Endothelial cell of umbilical vein (primary cell): Measurements from ENCODE around the gene AGRN. TPM values are rescaled to one million over a fixed set of nuclear protein-coding genes. Genes with fewer than 3 reads are reported as not detected.

Source experiments
- BruUV-seq: library from RNA; stranded (reverse); fragments of 400-500 nt; replicated peaks from 2 replicates; lab custom pipeline; 2021; lab: Mats Ljungman, UMichigan
- CTCF ChIA-PET: fragments of 300-600, 350-600 bp; sonication (Branson Sonifier 250); formaldehyde crosslinking; loops from one replicate; lab custom pipeline; 2021; ENCODE audit warnings: antibody characterized with exemption, inconsistent platforms; lab: Charles Lee
- POLR2A ChIA-PET: fragments of 300-600, 350-600 bp; sonication (Branson Sonifier 250); formaldehyde crosslinking; loops from one replicate; lab custom pipeline; 2021; ENCODE audit warnings: antibody characterized with exemption, inconsistent platforms; lab: Charles Lee
- DNase-seq: peaks from one replicate; pipeline ENCODE4 v3.0.0-alpha.2; 2011; ENCODE audit warnings: low read depth, low spot score
- FAIRE-seq: peaks from 2 replicates; lab custom pipeline; 2011; peaks lifted over from hg19 to GRCh38; lab: Jason Lieb, UNC
- H2AFZ ChIP-seq: 2 replicates; pipeline ENCODE4 v1.6.0; 2012; ENCODE audit warnings: low read depth, low read length, control low read depth, inconsistent platforms
- H3K27ac ChIP-seq: 2 replicates; pipeline ENCODE4 v1.5.1; 2011; ENCODE audit warnings: low read depth, mild to moderate bottlenecking, control low read depth, low read length, moderate library complexity; ENCODE audit not compliant: insufficient read depth
- H3K27me3 ChIP-seq, 2 experiments: 2 replicates each; pipeline versions ENCODE4 v1.6.0 to v1.6.1; 2011; ENCODE audit warnings: low read length in 2 of 2, mixed read lengths in 1 of 2; ENCODE audit not compliant: control insufficient read depth in 2 of 2, insufficient read depth in 2 of 2
- H3K36me3 ChIP-seq, 2 experiments: 2 replicates in 1 of 2; 3 replicates in 1 of 2; pipeline ENCODE4 v1.5.1; 2011; ENCODE audit warnings: low read length in 2 of 2, mild to moderate bottlenecking in 1 of 2, moderate library complexity in 1 of 2; ENCODE audit not compliant: control insufficient read depth in 2 of 2, insufficient read depth in 2 of 2; ENCODE audit errors: extremely low read depth in 1 of 2
- H3K4me1 ChIP-seq: 3 replicates; pipeline ENCODE4 v1.5.1; 2011; ENCODE audit warnings: mild to moderate bottlenecking, low read length; ENCODE audit not compliant: control insufficient read depth, insufficient read depth; ENCODE audit errors: extremely low read depth
- H3K4me2 ChIP-seq: 2 replicates; pipeline ENCODE4 v1.6.1; 2011; ENCODE audit warnings: low read length, control low read depth, mixed read lengths; ENCODE audit not compliant: insufficient read depth
- H3K4me3 ChIP-seq, 3 experiments: fragments of 200-600 bp in 1 of 3; sonication (generic), shearing (Covaris generic) in 1 of 3; replicated peaks in 1 of 3; 2 replicates each; pipeline ENCODE4 v1.5.1; 2011 to 2016; ENCODE audit warnings: control low read depth in 3 of 3, low read length in 3 of 3, mild to moderate bottlenecking in 2 of 3, inconsistent platforms in 1 of 3, low read depth in 1 of 3, moderate library complexity in 1 of 3; ENCODE audit not compliant: insufficient read depth in 1 of 3
- H3K79me2 ChIP-seq: 2 replicates; pipeline ENCODE4 v1.6.0; 2012; ENCODE audit warnings: low read length, inconsistent platforms; ENCODE audit not compliant: control insufficient read depth, insufficient read depth
- H3K9ac ChIP-seq: replicated peaks from 2 replicates; pipeline ENCODE3; 2011; ENCODE audit warnings: low read length, control low read depth; ENCODE audit not compliant: insufficient read depth; ENCODE audit errors: extremely low read depth
- H3K9me1 ChIP-seq: replicated peaks from 3 replicates; pipeline ENCODE4 v1.6.0; 2011; ENCODE audit warnings: mild to moderate bottlenecking, low read length; ENCODE audit not compliant: control insufficient read depth, insufficient read depth; ENCODE audit errors: extremely low read depth
- H3K9me3 ChIP-seq: replicated peaks from 2 replicates; pipeline ENCODE4 v1.5.1; 2012; ENCODE audit warnings: low read length, inconsistent platforms; ENCODE audit not compliant: control insufficient read depth, insufficient read depth
- H4K20me1 ChIP-seq: replicated peaks from 2 replicates; pipeline ENCODE3; 2011; ENCODE audit warnings: mild to moderate bottlenecking, low read length; ENCODE audit not compliant: control insufficient read depth, insufficient read depth; ENCODE audit errors: extremely low read depth
- CTCF ChIP-seq, 2 donors: IDR thresholded peaks; 1 replicate in 1 of 2; 2 replicates in 1 of 2; pipeline ENCODE4 v1.5.1; 2011; ENCODE audit warnings: low read length in 2 of 2, mild to moderate bottlenecking in 2 of 2, moderate library complexity in 2 of 2, control low read depth in 1 of 2, inconsistent platforms in 1 of 2, low read depth in 1 of 2; ENCODE audit not compliant: insufficient read depth in 1 of 2; ENCODE audit errors: extremely low read depth in 1 of 2
- GATA2 ChIP-seq: IDR thresholded peaks from 2 replicates; pipeline ENCODE4 v1.7.0; 2011; ENCODE audit warnings: low read depth, mild to moderate bottlenecking, moderate library complexity, mixed read lengths, low read length; ENCODE audit not compliant: insufficient read length, insufficient read depth
- POLR2A ChIP-seq: IDR thresholded peaks from 2 replicates; pipeline ENCODE4 v1.6.1; 2012; ENCODE audit warnings: low read depth, mild to moderate bottlenecking, control low read depth, low read length
- POLR2AphosphoS5 ChIP-seq: IDR thresholded peaks from 2 replicates; pipeline ENCODE4 v1.6.1; 2012; ENCODE audit warnings: low read depth, mild to moderate bottlenecking, control low read depth, low read length, moderate library complexity; ENCODE audit not compliant: insufficient read depth
- dilution Hi-C: fragments of 300-500 bp; cut with MboI; formaldehyde crosslinking; loops from one replicate; pipeline ENCODE4 v1.15.0; 2019; ENCODE audit warnings: low sequenced_read_pairs; ENCODE audit not compliant: extremely low pct_ligation_motif_present
- intact Hi-C: fragments of 100-400 bp; cut with micrococcal nuclease; formaldehyde crosslinking; loops from one replicate; pipeline ENCODE4 v1.10.0; 2022
- polyA plus RNA-seq, 4 experiments: library from polyadenylated mRNA; depleted of rRNA in 3 of 4; stranded (reverse) in 3 of 4; unstranded in 1 of 4; fragments of >200 nt; gene quantifications; 2 replicates each; pipeline versions ENCODE4 v1.2.1 to v1.2.3, GENCODE V29; 2011 to 2012; ENCODE audit warnings: missing spikeins in 1 of 4
- total RNA-seq: library from RNA; stranded (reverse); gene quantifications from 2 replicates; pipeline ENCODE4 v1.2.3, GENCODE V29; 2021

AGRN gene
- total and polyA plus RNA-seq, 2 donors (not counting 3 experiments of a cell fraction or from before 2014, with no cell fraction given) = 66.6 to 67.8 TPM

- H3K4me1 ChIP-seq = peaks cover 7% of the 10 kb centered on the region
- no peak overlapping the region for H3K4me2 ChIP-seq
- intact Hi-C loops = loop anchor here (1.0 kb wide), 1 partner anchor 44 kb away; no protein-coding TSS in a partner anchor
- peak; percentile 31 for TF ChIP-seq POLR2AphosphoS5
- no peak for TF ChIP-seq GATA2
- TF ChIP-seq CTCF (IDR thresholded peaks at IDR 0.05; ENCODE audit: extremely low read depth in 1 of 2, insufficient read depth in 1 of 2, low read depth in 1 of 2, low read length in 2 of 2) = peak; percentile 21 to 54
- peak; percentile 10 for TF ChIP-seq POLR2A
- H4K20me1 ChIP-seq = no peaks in the 10 kb centered on the region
- no peaks in the 10 kb centered on the region for H3K9me1 ChIP-seq
- no peaks in the 10 kb centered on the region for H3K79me2 ChIP-seq
- CTCF ChIA-PET = interaction anchor here (0.6 to 3.4 kb wide), 9 partner anchors 13 to 272 kb away, joined by 3 to 22 read pairs (median 4); partner anchors contain the start of genes HES4 and UBE2J2
- peak; percentile 84 for FAIRE-seq
- H3K4me3 ChIP-seq = peak overlapping the region in 1 of 3 experiments; percentile 38
- BruUV-seq = no TSS peak
- H3K27me3 ChIP-seq = no peaks in the 10 kb centered on the region
- H3K9me3 ChIP-seq = no peaks in the 10 kb centered on the region
- POLR2A ChIA-PET = interaction anchor here (0.6 kb wide), 1 partner anchor 14 kb away, joined by 4 read pairs; no protein-coding TSS in a partner anchor
- H3K9ac ChIP-seq = peak overlapping the region; percentile 31
- H3K27ac ChIP-seq = no peak overlapping the region
- peak overlapping the region; percentile 88 for H2AFZ ChIP-seq
- dilution Hi-C loops = no loop called here
- H3K36me3 ChIP-seq = no peaks in the 10 kb centered on the region
- peak; percentile 64 for DNase-seq
These were observed 559 bp upstream of the AGRN start for GRCh38 chr1:1019122-1019999.
